Hypothalamus (tissue), 51 donors: ENCODE results near the gene COX4I1.

ENCODE experiments used
- DNase-seq, 51 donors: peaks; one replicate each; lab custom pipeline; 2025; lab: John Stamatoyannopoulos, UW

Gene COX4I1

DNA sequence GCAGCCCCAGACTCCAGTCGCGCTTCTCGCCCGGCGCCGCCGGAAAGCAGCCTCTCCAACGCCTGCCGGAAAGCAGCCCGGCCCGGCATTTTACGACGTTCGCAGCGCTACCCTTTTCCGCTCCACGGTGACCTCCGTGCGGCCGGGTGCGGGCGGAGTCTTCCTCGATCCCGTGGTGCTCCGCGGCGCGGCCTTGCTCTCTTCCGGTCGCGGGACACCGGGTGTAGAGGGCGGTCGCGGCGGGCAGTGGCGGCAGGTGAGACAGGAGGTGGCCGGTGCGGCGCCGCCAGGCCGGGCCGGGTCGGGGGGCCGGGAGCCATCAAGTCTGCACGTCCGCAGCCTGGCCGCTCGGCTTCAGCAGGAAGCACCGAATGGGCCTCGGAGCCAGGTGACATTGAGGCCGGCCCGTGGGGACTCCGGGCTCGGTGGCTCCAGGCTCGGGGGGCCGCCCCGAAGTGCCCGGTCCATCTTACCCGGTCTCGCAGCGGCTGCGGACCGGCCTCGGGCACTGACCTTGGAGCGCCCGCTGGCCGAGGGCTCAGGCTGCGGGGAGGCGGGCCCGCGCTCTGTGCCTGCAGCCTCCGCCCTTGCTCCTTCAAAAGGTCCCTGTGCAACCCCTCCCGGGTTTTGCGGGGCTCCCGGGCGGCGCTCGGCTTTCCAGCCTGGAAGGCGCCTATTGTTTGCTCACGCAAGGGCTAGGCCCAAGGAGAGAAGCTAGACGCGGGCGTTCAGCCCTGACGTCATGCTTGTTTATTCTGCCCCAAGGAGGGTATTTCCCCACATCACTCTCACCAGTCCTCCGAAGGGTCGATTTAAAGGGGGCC is at the start of gene COX4I1, which contains the start of gene EMC8:
Gene COX4I1, plus strand, starts transcription at position 199 of the 824 bp plus-strand sequence. CDS start 1,511 bp downstream, outside the sequence.
Gene EMC8, minus strand, starts transcription at position 48 of the 824 bp plus-strand sequence. CDS start 249 bp downstream, outside the sequence.
- DNase-seq, result peak; percentile 64 to 96 (median 90)

DNA sequence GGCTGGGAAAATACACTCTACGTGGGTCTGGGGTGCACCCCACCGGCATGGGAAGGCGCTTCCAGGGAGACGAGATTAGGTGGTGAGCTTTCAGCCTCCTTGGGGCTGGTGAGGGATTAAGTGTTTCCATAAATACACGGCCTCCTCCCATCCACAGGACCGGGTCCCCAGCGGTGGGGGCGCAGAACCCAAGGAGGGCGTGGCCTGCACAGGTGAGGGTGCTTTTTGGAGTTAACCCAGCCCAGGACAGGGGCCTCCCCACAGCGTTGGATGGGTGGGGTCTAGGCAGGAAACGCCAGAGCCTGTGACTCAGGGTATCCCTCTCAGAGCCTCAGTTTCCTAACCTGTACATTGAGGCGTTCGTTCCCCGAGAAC is 49.7 kb upstream of the COX4I1 start:
- no peak for DNase-seq

DNA sequence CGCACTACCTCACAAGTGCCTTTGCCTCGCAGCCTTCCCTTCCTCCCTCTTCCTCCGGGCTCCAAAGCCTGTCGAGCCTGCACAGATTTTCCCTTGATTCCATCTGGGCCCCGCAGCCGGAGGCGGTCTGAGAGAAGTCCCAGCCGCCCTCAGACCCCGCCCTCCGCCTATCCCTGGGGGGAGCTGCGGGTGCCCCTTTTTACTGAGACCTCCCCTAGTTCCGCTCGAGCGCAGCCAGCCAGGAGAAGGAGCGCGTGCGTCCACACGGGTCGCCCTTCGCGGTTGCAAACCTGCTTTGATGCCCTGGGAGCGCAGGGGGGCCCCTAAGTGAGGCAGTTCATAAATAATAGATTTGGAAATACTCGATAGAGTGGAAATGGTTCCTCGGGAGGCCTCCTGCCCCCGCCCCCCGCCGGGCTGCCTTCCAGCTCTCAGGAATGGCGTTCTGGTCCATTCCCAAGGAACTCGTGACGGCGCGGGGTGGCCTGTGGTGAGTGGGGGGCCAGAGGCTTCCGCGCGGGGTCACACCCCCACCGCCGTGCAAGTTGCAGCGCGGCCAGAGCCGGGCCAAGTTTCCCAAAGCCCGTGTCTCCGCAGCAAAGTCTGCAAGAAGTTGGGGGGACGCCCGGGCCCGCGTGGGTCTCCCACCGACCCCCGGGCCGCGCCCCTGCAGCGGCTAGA is 49.2 kb upstream of the COX4I1 start:
- DNase-seq, result peak in 2 of 51 donors; percentile 10 to 14

DNA sequence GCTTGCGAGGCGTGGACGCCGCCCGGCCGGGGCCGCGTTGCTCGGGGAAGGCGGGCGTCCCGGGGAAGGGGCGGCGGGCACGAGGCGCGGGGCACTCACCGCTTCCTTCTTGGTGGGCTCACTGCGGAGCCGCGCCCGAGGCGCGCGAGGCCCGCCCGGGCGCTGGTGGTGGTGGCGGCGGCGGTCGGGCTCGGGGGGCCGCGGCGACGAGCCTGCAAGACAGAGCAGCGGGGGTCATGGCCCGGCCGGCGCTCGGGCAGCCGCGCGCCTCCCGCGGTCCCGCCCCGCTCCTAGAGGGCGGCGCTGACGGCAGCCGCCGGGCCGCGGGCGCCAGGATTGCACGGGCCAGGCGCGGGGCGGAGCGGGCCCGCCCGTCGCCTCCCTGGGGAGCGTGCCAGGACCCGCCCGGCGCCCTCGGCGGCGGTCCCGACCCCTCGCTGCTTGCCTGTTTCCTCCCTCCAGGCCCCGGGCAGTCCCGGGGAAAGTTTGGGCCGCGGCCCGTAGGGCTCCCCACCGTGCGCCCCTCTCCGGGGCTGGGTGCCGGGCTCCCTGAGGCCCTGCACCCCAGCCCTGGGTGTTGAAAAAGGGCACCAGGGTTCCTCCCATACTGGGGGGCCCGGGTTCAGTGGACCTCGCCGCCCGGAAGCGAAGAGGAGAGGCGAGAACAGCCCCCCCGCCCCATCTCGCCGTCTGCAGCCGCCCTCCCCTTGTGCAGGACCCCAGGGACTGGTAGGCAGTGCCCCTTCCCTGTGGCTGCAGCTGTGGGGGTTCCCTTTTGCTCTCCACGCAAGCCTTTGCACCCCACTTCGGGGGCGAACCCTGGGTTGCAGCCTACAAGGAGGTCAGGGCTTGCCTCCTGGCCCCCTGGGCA is 48.4 kb upstream of the COX4I1 start, which contains the start of gene C16orf74:
Gene C16orf74, minus strand, starts transcription at position 270 of the 871 bp plus-strand sequence. CDS start 15,879 bp downstream, outside the sequence.
- peak in 1 of 51 donors; percentile 6 for DNase-seq

DNA sequence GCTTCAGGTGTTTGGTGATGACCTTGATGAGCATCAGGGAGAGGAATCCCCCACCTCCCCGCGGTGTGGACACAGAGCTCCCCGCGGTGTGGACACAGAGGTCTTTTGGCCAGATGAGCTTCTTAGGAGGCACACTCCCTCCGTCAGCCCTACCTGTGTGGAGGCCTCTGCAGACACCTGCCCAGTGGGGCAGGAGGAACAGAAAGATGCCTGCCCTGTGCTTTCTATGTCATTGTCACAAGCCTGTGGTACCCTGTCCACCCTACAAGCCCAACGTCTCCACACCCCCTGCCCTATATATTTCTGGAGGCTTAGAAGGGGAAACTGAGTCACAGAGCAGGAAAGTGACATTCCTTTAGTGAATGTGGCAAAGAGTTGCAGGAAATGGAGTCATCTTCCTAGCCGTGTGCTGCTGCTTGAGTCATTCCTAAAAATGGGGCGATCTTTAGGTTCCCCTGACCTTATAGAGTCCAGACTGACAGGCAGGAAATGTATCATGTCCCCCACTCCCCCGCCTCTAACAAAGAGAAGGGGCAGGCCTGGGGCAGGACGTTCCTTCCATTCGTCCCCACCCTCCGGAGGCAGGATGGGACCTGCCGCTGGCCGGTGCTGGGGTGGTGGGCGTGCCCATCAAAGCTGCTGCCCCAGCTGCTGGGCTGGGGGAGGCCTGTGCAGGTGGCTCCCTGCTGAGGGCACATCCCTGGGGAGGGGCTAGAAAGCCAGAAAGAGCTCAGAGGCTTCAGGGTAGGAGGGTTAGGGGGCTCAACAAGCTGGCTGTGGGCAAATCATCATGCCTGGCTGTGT is 47.6 kb upstream of the COX4I1 start:
- DNase-seq, result no peak

DNA sequence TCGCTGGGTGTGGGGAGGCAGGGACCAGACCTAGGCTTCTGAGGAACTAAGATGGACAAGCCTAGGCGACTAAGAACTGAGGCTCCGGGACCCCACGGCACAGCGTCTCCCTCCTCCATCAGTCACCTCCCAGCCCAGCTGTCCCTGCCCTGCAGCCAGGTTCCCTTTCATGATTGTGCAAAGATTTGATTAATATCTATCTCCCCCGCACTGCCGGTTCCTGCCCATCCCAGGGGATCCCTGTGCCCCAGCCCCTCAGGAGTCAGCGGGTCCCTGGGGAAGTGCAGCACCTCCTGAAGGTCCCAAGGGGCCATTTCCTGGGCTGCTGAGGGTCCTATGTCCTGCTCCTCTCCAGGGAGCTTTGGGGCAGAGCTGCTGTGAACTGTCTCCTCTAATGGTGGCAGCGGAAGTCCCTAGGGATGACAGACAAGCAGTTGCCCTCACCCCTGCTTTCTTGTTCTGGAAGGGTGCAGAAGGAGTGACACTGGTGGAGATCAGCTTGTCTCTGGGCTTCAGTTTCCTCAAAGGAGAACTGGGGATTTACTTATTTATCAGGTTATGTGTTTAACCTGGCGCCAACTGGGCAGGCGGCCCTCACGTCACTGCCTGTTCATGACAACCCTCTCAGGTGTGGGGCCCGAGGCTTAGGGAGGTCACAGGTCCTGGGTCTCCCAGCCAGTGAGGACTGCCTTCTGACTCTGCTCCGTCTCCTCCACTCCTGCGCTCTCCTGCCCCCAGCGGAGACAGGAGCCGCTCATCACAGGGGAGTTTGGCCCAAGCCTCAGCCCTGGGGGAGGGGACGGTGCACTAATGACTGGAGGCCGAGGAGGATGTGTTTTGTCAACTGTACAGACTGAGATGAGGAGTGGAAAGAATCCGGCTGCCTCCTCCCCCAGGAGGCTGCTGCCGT is 46.7 kb upstream of the COX4I1 start:
- no peak for DNase-seq

DNA sequence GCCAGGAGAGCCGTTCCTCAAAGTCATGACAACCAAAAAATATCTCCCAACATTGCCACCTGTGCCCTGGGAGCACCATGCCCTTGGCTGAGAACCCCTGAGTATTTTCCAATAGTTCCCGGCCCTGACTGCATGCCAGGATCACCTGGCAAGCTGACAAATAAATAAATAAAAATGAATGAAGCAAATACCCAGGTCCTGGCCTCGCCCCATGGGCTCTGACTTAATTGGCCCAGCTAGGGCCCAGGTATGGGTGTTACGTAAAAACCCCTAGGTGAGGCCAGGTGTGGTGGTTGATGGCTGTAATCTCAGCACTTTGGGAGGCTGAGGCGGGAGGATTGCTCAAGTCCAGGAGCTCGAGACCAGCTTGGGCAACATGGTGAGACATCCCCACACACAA is 45.9 kb upstream of the COX4I1 start:
- no peak for DNase-seq

DNA sequence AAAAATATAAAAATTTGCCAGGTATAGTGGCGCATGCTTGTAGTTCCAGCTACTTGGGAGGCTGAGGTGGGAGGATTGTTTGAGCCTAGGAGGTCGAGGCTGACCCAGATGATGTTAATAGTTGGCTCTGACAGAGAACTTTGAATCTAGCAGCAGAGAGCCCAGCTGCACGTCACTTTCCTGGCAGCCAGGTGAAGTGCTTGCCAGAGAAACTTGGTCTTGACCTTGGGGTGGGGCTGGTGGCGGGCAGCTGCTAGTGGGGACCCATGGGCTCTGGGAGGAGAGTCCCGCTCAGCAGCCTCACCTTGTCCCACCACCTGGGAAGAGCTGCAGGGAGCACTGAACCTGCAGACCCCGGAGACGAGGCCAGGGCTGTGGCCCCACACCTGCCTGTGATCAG is 45.5 kb upstream of the COX4I1 start:
- DNase-seq, result no peak

DNA sequence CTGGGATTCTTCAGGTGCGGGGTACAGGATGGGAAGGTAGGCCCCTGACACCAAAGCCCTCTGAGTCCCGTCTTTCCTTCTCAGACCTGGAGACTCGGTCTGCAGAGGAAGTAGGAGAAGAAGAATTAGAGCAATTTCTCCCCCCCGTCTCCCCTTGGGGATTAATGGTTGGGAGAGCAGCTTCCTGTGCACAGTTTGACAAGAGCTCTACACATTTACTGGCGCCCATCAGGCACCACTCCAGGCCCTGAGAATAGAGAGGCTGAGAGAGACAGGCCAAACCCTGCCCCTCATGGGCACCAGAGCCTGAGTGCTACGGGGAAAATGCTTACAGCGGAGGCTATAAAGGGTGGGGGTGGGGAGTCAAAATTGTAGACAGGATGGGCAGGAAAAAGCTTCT is 45.1 kb upstream of the COX4I1 start:
- DNase-seq, result no peak

DNA sequence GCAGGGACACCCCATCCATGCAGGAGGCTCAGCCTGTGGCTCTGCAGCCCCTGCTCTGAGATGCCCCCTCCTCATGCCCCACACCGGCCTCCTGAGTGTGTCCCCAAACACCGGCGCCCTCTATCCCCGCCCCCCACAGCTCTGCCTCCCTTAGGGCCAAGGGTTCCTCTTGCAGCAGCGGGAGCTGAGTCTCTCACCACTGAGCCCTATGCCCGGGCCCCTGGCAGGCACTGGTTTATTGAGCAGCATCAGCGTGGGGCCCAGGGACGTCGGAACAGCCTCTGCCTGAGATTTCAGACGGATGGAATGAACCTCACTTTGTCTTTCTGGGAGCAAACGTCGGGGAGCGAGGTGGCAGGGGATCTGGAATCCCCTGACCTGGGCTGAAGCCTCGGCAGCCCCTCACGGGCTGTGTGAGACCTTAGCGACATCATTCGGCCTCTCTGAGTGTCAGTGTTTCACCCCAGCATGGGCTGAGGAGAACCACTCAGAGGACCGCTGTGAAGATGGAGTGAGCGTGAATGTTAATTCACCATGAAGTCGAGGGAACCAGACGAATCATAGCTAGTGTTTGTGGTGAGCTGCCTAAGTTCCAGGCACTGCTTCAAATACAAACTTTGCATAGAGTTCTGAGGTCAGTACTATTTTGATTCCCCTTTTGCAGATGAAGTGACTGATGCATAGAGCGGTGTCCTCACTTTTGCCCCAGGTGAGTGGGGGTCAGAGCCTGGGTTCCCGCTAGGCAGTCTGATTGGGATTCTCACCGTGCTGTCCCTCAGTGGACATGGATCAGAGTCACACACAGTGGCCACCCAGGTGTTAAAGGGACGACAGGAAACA is 43.3 kb upstream of the COX4I1 start:
- no peak for DNase-seq

DNA sequence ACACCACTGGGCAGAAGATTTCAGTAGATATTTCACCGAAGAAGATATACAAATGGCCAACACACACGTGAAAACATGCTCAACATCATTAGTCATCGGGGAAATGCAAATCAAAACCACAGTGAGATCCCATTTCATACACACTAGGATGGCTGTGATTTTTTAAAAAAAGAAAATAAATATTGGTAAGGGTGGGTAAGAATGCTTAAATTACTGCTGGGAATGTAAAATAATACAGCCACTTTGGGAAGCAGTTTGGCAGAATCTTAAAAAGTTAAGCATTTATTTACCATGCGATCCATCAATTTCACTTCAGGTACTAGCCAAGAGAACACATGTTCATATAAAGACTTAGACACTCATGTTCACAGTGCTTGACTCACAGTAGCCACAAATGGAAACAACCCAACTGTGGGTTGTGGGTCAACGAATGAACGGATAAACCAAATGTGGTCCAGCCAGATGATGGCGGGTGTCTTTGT is 42.1 kb upstream of the COX4I1 start:
- DNase-seq, result no peak

DNA sequence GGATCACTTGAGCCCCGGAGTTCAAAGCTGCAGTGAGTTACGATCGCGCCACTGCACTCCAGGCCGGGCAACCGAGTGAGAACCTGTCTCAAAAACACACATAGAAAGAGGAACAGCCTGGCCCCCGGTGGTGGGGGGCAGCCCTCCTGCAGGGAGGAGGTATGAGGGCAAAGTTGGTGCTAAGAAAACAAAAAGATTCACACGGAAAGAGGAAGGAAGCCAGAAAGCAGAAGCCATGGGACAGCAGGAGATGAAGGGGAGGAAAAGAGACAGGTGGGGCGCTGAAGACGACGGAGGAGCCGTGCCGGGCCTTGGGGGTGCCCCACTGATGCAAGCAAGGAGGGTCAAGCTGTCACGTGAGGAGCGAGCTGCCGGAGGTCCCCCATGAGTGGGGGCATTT is 40.4 kb upstream of the COX4I1 start:
- DNase-seq, result no peak

DNA sequence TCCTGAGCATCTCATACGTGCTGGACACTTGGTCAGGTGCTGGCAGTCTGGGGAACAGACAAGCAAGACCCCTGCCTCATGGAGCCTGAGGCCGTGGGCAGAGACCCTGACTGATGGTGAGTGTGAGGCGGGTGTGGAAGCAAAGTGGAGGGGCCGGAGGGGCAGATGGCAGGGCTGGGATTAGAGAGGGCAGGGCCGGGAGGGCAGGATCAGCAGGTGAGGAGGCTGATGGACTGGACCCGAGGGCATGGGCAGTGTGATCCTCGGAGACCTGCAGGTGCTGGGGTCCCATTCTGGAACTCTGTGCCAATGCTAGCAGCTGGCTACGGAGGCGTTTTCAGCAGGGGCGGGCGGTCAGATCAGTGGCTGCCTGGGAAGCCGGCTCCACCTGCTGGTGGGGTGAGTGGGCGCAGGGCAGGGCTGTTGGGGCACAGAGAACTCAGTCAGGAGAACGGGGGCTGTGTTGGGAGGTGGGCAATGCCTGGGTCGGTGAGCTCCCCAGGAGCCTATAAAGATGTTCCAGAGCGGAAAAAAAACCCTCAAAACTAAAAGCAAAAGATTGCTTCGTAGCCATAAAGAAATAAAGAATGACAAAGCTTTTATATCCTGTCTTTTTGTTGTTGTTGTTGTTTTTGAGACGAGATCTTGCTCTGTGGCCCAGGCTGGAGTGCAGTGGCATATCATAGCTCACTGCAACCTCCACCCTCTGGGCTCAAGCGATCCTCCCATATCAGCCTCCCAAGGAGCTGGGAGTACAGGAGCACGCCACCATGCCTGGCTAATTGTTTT is 39.7 kb upstream of the COX4I1 start:
- DNase-seq, result no peak

DNA sequence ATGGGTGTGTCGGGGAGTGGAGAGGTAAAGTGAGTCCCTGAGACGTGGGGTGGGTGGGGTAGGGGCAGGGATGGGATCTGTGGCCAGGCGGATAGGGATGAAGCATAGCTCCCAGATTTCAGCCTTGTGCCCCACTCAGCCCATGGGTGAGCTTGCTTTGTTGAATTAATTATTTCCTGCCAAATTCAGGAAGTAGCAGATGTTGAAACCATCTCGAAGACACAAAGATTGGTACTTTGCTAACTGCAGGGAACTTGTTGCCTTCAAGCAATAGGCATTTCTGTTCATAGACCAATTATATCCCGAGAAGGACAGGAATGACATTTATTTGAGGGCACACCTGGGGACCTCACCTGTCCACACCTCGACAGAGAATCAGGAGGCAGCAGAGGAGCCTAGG is 37.6 kb upstream of the COX4I1 start:
- no peak for DNase-seq

DNA sequence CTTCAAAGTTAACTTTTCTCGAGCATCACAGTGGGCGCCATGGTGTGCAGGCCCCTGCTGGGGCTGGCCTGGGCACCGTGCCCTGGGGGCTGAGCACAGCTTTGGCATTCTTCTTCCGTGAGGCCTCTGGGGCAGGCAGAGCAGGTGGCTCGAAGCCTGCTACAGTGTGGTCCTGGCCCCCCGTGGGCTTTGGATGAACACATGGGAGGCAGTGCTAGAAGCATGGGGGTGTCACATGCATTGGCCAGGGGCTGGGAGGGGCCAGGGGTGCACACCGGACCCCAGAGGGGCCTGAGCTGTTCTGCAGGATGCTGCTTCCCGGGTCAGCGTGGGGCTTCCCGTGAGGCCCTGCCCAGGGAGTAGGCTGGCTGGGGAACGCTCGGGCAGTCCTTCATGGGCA is 36.5 kb upstream of the COX4I1 start:
- DNase-seq, result no peak

DNA sequence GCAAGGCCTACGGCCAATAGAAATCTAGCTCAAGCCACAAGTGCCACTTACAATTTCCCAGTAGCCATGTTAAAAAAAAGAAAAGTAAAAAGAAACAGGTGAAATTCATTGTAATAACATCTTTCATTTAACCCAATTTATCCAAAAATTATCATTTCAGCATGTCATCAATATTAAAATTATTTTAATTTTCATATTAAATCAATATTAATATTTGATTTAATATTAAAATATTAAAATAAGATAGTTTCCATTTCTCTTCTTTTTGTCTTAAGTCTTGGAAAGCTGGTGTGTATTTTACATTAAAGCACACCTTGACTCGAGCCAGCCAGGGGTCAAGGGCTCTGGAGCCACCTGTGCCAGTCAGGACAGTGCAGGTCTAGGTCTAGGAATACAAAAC is 35.9 kb upstream of the COX4I1 start:
- no peak for DNase-seq

DNA sequence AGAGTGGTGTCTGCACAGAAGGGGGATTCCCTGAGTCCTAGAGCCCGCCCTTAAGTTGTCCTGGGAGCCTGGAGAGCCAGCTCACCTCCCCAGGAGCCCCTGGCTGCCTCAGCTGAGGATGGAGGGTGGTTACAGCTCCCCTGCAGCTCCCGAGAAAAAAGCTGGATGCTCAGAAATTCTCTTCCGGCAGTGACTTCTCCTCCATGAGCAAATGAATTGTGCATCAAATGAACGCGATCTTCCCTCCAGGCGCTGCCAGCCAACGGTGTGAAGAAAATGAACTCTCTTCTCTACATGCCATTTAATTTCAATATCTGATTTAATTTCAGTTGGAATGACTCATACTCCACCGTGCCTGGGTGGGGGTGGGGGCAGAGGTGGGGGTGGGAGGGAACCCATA is 34.3 kb upstream of the COX4I1 start:
- peak in 1 of 51 donors; percentile 10 for DNase-seq
